ENCODE results near the gene NIPBL. TPM values are rescaled to one million over a fixed set of nuclear protein-coding genes. Genes with fewer than 3 reads are reported as not detected.
"Not testable (repeated sequence)": the region's sequence is repeated elsewhere in the genome, so short reads cannot be mapped to it uniquely, and the experiment has no call there.

NIPBL gene
- polyA plus RNA-seq, 1 donor: 85.6 TPM

DNA sequence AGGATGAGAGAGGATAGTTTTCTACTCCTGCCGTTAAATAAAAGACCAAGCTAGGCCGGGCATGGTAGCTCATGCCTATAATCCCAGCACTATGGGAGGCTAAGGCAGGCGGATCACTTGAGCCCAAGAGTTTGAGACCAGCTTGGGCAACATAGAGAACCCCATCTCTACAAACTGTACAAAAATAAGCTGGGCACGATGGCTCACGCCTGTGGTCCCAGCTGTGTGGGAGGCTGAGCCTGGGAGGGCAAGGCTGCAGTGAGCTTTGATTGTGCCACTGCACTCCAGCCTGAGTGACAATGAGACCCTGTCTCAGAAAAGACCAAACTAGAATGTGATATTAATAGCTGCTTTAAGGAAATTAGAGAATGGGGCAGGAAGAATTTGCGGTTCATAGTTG, 158.4 kb downstream of the NIPBL start:
- DNase-seq: peak; percentile 4

DNA sequence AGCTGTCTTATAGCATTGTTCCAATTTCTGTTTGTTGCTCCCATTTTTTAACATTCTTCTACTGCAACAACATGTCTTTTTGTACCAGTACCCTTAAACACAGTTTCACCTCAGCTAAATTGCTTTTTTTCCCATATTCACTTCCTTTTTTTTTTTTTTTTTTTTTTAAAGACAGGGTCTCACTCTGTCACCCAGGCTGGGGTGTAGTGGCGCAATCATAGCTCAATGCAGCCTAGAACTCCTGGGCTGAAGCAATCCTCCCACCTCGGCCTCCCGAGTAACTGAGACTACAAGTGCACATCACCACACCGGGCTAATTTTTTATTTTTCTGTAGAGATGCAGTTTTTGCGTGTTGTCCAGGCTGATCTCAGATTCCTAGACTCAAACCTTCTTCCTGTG, 161.3 kb downstream of the NIPBL start:
- no peak for DNase-seq

DNA sequence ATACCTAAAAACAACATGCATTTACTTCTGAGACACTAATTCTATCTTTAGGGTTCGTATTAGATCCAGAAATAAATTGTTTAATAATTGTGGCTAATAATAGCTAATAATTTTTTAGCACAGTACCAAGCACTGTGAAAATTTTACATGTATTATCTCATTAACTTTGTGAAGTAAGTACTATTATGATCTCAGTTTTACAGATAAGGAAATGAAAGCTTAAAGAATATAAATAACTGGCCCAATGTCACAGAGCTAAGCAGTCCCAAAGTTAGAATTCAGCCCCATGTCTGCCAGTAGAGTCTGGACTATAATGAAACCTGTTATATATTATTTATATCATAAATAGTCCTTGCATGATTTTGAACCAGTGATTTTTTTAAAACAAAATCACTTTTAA, 163.3 kb downstream of the NIPBL start:
- DNase-seq: no peak

DNA sequence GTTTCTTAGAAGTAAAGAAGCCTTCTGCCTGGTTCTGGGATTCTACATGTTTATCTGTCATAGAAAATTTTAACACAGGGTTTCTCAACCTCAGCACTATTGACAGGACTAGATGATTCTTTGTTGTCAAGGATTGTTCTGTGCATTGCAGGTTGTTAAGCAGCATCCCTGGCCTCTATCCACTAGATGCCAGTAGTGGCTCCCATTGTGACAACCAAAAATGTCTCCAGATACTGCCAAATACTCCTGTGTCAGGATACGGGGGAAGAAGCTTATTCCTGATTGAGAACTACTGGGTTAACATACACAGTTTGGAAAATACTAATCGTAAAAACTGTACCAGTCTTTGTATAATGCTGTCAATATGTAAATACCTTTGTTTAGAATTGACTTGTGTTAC, 167.1 kb downstream of the NIPBL start:
- no peak for DNase-seq

DNA sequence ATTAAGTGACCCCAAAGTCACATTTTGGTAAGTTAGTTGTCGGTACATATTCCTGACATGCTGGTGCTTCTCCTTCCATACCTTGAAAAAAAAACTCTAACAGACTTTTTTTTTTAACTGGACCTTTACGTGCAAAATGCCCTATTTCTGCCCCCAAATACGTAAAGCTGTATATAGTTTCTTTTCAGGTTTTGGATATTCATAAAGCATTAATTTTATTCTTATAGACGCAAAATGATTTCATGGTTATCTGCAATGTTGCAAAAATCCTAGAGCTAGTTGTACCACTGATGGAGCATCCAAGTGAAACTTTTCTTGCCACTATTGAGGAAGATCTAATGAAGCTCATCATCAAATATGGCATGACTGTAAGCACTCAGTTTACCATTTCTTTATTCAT, 167.6 kb downstream of the NIPBL start:
- DNase-seq: no peak

DNA sequence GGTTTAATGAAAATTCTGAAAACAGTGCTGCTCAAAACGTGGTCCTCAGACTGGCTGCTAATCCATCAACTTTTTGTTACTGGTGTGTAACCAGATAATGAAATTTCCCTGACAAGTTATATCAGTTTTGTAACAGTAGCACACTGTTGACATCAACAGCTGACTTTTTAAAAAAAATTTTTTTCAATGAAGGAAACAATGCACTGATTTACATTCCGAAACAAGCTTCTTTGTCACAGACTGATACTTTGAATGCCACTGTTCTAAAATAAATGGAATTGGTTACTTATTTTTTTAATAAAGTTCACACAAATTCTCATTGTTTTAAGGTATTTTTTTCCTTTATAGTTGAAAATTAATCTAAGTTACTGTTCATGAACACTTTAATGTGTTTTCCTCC, 169.1 kb downstream of the NIPBL start:
- DNase-seq: no peak

DNA sequence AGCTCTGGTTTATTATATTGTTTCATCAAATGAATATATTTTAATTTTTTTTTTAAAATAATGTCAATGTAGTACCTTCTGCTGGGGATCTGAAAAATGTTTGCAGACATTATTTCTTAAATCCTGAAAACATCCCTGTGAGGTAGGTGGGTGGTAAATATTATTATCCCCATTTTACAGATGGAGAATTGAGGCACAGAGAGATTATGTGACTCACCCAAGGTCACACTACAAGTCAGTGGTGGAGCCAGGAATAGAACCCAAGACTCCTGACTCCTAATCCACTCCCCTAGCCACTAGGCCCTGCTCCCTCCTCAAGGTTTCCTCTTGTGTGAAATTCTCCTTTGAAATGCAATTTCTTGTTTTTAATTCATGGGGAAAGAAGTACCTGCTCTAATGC, 171.4 kb downstream of the NIPBL start:
- DNase-seq: no peak

DNA sequence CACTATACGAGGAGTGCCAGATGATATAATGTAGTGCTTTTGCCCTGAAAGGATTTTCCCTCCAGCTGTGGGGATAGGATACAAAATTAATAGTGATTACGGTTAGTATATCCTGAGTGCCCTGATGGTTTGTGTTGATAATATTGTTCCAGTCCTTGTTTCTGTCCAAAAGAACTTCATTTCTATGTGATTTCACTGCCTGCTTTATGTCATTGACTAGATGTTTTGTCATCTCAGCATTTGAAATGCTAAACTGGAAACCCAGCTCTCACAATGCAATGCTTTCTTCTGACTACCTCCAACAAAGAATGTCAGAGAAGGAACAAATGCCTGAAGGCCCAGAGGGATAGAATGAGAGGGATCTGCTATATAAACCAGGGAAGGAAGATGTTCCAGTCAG, 177.8 kb downstream of the NIPBL start:
- DNase-seq: no peak

DNA sequence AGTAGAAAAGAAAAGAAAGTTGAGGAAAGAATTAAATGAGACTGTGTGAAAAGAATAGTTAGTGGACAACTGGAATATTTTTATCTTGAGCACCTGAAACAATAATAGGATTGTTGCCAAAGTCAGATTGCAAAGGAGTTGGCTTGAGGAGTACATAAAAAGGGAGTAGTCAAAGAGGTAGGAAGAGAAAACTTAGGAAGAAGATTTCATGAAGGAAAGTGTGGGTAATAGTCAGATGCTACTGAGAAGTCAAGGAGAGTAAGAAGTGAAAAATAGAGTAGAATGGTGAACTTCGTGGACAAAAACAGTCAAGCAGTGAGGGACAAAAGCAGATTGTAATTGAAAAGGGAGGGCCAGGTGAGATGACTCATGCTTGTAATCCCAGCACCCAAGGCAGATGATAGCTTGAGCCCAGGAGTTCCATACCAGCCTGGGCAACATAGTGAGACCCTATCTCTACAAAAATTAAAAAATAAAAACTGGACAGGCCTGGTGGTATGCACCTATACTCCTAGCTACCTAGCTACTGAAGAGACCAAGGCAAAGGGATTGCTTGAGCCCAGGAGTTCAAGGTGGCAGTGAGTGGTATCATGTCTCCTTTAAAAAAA, 178.9 kb downstream of the NIPBL start:
- DNase-seq: no peak

DNA sequence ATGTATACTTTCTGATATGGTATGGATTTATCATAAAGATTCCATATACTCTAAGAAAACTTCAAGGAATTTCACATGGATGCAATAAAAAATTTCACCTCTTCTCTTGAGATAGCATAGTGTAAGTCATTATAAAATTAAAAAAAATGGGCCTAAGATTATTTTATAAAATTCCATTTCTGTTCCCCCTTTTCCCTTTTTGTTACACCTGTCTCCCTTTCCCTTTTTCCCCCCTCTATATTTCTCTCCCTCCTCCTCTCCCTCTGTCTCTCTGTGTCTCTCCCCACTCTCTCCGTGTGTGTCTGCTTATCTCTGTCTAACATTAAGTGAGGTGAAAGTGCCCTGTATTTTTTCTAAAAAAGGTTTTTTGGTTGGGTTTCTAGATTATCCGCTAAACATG, 180.2 kb downstream of the NIPBL start:
- no peak for DNase-seq

DNA sequence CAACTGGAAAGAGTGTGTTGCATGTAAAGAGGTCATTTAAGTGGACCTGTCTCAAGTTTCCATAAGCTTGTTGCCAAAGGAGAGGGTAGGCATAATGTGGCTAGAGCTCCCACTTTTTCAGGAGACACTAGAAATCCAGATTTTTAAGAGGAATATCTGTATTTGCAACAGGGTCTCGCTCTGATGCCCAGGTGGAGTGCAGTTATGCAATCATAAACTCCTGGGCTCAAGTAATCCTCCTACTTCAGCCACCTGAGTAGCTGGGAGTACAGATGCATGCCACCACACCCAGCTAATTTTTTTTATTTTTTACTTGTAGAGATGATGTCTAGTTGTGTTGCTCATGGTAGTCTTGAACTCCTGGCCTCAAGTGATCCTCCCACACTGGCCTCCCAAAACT, 183.5 kb downstream of the NIPBL start:
- DNase-seq: no peak

DNA sequence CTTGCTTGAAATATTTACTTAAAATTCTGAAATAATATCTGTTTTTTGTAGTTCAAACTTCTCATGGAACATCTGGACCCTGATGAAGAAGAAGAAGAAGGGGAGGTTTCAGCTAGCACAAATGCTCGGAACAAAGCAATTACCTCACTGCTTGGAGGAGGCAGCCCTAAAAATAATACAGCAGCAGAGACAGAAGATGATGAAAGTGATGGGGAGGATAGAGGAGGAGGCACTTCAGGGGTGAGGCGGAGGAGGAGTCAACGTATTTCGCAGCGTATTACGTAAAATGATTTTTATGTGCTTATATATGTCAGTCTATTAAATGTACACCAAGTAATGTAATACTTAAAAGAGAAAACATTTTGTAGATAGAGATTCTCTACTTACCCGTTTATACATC, 187.2 kb downstream of the NIPBL start:
- no peak for DNase-seq

DNA sequence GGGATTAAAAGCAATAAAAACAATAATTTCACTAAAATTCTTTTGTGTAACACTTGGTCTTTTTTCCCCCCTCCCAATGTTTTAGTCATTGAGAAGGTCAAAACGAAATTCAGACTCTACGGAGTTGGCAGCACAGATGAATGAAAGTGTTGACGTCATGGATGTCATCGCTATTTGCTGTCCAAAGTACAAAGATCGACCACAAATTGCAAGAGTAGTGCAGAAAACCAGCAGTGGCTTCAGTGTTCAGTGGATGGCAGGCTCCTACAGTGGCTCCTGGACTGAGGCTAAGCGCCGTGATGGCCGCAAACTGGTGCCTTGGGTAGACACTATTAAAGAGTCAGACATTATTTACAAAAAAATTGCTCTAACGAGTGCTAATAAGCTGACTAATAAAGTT, 187.9 kb downstream of the NIPBL start:
- no peak for DNase-seq

DNA sequence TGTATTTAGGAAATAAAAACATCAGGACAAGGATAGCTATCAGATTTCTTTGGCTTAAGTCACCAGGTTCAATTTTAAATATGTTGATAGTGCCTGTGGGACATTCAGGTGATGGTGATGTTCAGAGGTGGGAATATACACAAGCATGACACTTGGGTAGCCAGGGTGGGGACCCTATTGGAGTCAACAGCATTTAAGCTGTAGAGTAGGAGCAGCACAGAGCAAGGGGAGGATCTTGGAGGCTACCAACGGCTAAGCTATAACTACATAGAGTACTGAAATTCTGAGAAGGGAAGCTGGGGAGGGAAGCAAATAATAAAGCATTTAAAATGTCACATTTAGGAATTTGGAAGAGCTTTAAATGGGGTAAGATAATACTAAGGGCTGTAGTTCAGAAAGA, 194.9 kb downstream of the NIPBL start:
- no peak for DNase-seq

DNA sequence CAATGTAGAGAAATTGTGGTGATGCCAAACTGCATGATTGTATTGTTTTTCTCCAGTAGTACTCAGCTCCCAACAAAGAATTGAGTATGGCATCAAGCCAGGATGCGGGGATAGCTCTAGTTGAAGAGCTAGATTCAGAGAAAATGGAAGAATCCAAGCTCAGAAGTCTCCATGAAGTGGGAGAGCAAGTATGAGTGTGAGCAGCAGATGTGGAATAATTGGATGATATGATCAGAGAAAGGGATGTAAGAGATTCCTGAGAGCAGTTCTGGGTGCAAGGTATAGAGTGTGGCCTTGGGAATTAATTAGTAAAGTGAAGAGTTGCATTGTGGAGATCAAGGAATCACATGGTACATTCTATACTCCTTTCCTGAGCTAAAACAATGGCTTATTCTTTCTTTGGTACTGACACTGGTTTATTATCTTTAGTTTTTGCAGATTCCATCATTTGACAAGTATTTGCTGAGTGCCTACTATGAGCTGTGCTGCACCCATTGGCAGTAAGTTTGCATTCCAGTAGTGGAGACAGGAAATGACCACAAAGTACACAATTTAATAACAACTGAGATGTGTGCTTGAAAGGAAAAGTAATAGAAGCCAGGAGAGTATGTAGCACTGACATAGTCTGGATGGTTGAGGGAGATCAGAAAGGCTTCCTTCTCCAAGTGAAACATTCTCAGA, 195.5 kb downstream of the NIPBL start:
- DNase-seq: no peak

DNA sequence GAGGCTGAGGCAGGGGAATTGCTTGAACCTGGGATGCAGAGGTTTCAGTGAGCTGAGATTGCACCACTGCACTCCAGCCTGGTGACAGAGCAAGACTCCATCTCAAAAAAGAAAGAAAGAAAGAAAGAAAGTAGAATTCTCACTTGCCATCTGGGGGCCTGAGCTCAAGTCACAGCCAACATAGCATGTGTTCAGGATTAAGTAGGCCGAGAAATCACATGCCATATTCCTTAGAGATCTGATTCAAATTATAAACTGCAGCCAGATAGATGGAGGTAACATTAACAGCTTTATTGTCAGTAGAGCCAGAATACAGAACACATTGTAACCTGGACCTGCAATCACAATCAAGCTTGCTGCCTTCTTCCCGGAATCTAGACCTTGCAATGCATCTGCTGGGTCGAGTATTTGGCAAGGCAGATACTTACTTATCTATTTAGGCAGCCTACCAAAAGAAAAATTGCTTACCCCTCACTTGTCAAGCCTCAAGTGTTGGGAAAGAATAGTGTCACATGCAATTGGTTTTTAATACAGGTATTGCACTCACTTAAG, 198.9 kb downstream of the NIPBL start:
- no peak for DNase-seq

DNA sequence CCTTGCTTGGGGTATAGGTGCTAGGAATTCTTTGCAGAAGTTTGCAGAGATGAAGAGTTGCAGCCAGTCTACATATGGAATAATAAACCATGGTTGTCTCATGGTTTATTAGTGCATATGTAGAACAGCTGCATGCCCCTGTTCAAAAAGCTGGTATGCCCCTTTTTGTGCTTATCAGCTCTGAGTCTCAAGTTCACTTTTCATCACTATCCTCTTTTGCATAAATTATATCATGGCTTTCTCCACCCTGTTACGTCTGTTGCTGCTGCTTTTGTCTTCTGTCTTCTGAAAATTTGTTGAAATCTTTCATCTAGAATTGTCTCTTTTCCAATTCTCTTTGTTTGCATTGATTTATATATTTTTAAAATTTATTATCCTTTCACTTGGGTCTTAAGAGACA, 200.6 kb downstream of the NIPBL start:
- DNase-seq: no peak

DNA sequence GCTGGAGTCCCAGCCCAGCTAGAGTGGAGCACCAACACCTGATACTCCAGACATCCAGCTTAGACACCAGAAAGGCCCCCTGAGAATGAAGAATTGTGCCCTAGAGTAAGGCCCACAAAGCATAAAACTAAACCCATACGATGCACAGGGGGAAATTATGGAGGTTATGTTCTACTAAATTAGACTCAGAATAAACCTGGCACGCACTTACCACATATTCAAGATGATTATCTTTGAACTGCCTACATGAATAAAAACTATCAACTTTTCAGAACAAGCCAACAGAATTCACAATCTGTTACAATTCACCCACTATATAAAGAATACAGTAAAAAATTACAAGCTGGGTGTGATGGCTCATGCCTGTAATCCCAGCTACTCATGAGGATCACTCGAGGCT, 204.1 kb downstream of the NIPBL start:
- no peak for DNase-seq

DNA sequence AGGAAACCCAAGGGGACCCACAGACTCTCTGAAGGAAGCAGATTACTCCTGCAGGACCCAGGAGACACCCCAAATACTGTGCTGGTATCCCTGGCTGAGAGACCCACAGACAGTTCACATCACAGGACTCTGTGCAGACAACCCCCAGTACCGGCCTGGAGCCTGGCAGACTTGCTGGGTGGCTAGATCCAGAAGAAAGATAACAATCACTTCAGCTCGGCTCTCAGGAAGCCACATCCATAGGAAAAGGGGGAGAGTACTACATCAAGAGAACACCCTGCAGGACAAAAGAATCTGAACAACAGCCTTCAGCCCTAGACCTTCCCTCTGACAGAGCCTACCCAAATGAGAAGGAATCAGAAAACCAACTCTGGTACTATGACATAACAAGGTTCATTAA, 206.4 kb downstream of the NIPBL start:
- DNase-seq: not testable (repeated sequence)

DNA sequence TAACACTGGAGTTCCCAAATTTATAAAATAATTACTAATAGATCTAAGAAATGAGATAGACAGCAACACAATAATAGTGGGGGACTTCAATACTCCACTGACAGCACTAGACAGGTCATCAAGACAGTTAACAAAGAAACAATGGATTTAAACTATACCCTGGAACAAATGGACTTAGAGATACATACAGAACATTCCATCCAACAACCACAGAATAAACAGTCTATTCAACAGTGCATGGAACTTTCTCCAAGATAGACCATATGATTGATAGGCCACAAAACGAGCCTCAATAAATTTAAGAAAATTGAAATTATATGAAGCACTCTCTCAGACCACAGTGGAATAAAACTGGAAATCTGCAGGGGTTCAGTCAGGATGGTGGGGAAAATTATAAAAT, 209.5 kb downstream of the NIPBL start:
- not testable (repeated sequence) for DNase-seq

DNA sequence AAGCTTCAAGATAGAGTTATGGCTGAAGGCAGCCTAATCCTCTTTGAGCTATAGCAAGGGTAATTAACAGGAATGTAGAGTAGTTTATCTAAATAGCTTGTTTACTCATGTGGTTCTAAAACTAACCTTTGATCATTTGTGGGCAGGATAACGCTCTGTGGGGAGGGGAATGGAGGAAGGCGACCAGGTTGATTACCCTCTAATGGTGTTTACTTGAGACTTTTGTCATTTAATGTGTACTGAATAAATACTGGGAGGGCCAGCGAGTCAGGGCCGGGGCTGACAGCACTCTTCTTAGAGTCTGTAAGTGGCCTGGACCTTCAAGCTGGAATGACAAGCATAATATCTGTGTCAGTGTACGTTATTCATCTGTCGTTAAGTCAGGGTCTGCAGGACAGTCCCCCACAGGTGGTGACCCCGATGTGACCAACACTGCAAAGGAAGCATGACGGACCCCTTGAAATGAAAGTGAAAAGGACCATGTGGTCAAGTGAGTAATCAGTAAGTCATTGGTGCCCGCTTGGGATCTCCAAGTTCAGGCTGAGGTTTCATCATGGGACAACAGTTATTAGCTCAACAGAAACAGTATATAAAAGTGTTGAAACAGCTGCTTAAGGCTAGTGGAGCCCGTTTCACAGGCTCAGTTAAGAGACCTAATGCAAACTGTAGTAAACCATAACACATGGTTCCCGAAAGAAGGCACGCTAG, 210.1 kb downstream of the NIPBL start:
- DNase-seq: no peak

DNA sequence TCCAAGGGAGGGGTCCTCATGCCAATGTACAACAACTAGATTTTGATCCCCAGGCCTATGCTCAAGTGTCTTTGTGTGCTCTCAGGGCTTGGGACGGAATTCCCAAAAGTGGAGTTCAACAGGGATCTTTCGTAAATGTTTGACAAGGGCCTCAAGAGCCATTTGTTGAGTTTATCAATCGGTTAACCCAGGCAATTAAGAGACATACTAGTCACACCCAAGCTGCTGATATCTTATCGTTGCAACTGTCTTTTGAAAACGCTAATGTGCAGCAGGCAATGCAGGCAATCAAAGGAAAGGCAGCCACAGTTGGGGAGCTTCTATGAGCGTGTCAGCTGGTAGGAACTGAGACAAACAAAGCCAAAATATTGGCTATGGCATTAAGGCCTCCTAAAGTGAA, 211.4 kb downstream of the NIPBL start:
- DNase-seq: no peak

DNA sequence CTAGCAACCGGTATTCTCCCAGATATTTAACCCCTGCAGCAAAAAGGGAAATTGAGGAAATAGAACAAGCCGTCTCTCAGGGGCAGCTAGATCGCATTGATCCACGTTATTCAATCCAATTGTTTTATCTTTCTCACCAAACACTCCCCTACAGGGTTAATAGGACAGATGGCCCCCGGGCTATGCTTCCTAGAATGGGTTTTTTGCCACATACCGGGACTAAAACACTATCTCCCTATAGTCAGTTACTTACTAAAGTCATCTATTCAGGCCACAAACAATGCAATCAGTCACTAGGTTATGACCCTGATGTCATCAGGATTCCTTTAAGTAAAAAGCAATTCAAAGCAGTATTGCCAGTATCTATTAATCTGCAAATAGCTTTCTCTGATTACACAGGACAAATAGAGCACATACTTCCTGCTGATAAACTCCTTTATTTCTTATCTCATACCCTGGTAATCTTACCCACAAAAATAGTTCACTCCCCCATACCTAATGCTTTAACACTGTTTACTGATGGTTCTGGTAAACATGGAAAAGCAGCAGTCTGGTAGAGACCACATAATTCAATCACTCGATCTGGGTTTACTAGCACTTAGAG, 213.7 kb downstream of the NIPBL start:
- no peak for DNase-seq

Data from left kidney (tissue), 2 donors.